ENCODE results near the gene YAP1. TPM values are rescaled to one million over a fixed set of nuclear protein-coding genes. Genes with fewer than 3 reads are reported as not detected.

The YAP1 gene
- total RNA-seq, 1 donor: 174 TPM

- H3K36me3 ChIP-seq (ENCODE audit: insufficient read depth, low read length): peaks cover 4% of the 10 kb centered on the region
- H2AFZ ChIP-seq (ENCODE audit: low read length): no peak overlapping the region
- no peak for TF ChIP-seq CTCF (IDR thresholded peaks at IDR 0.05; ENCODE audit: extremely low read depth, low read depth, low read length)
- peaks cover 78% of the 10 kb centered on the region for H3K79me2 ChIP-seq (ENCODE audit: insufficient read depth, low read length)
- H3K27ac ChIP-seq (ENCODE audit: low read depth, low read length): no peak overlapping the region
- H3K27me3 ChIP-seq (ENCODE audit: insufficient read depth, low read length): no peaks in the 10 kb centered on the region
- DNase-seq (ENCODE audit: insufficient read length, low spot score, missing footprints): peak; percentile 54
- no peaks in the 10 kb centered on the region for H3K9me3 ChIP-seq (ENCODE audit: low read depth, low read length)
- no peaks in the 10 kb centered on the region for H4K20me1 ChIP-seq (ENCODE audit: insufficient read depth, low read length)
- no peak overlapping the region for H3K4me2 ChIP-seq (ENCODE audit: insufficient read depth, low read length)
- no peak overlapping the region for H3K4me3 ChIP-seq (ENCODE audit: insufficient read depth, low read length)
- peaks cover 3% of the 10 kb centered on the region for H3K4me1 ChIP-seq (ENCODE audit: insufficient read depth, low read length)
Observed at GRCh38 chr11:102194257-102194656, 84.0 kb downstream of the YAP1 start.

GRCh38 chr11:102194990-102195389 lies 84.7 kb downstream of the YAP1 start:
- peaks cover 3% of the 10 kb centered on the region for H3K4me1 ChIP-seq (ENCODE audit: insufficient read depth, low read length)
- no peak overlapping the region for H3K4me2 ChIP-seq (ENCODE audit: insufficient read depth, low read length)
- no peaks in the 10 kb centered on the region for H4K20me1 ChIP-seq (ENCODE audit: insufficient read depth, low read length)
- H3K9me3 ChIP-seq (ENCODE audit: low read depth, low read length): no peaks in the 10 kb centered on the region
- peaks cover 4% of the 10 kb centered on the region for H3K36me3 ChIP-seq (ENCODE audit: insufficient read depth, low read length)
- H3K79me2 ChIP-seq (ENCODE audit: insufficient read depth, low read length): peaks cover 78% of the 10 kb centered on the region
- TF ChIP-seq CTCF (IDR thresholded peaks at IDR 0.05; ENCODE audit: extremely low read depth, low read depth, low read length): no peak
- no peak overlapping the region for H3K27ac ChIP-seq (ENCODE audit: low read depth, low read length)
- H3K27me3 ChIP-seq (ENCODE audit: insufficient read depth, low read length): no peaks in the 10 kb centered on the region
- H3K4me3 ChIP-seq (ENCODE audit: insufficient read depth, low read length): no peak overlapping the region
- no peak for DNase-seq (ENCODE audit: insufficient read length, low spot score, missing footprints)
- no peak overlapping the region for H2AFZ ChIP-seq (ENCODE audit: low read length)

- Histone ChIP-seq H3K4me3 (ENCODE audit: insufficient read depth, low read length) (no peak overlapping the region), H2AFZ (ENCODE audit: low read length) (no peak overlapping the region), H3K27me3 (ENCODE audit: insufficient read depth, low read length) (no peaks in the 10 kb centered on the region), H3K36me3 (ENCODE audit: insufficient read depth, low read length) (peaks cover 4% of the 10 kb centered on the region), H4K20me1 (ENCODE audit: insufficient read depth, low read length) (no peaks in the 10 kb centered on the region), H3K79me2 (ENCODE audit: insufficient read depth, low read length) (peaks cover 80% of the 10 kb centered on the region), H3K9me3 (ENCODE audit: low read depth, low read length) (no peaks in the 10 kb centered on the region), H3K4me2 (ENCODE audit: insufficient read depth, low read length) (no peak overlapping the region), H3K27ac (ENCODE audit: low read depth, low read length) (no peak overlapping the region), H3K4me1 (ENCODE audit: insufficient read depth, low read length) (peaks cover 3% of the 10 kb centered on the region)
- DNase-seq (ENCODE audit: insufficient read length, low spot score, missing footprints): no peak
- TF ChIP-seq CTCF (IDR thresholded peaks at IDR 0.05; ENCODE audit: extremely low read depth, low read depth, low read length): no peak
Observed at GRCh38 chr11:102196351-102196750, 86.1 kb downstream of the YAP1 start.

- H3K4me3 ChIP-seq (ENCODE audit: insufficient read depth, low read length): no peak overlapping the region
- no peak for TF ChIP-seq CTCF (IDR thresholded peaks at IDR 0.05; ENCODE audit: extremely low read depth, low read depth, low read length)
- no peaks in the 10 kb centered on the region for H3K27me3 ChIP-seq (ENCODE audit: insufficient read depth, low read length)
- H3K9me3 ChIP-seq (ENCODE audit: low read depth, low read length): no peaks in the 10 kb centered on the region
- no peak overlapping the region for H3K4me2 ChIP-seq (ENCODE audit: insufficient read depth, low read length)
- no peak for DNase-seq (ENCODE audit: insufficient read length, low spot score, missing footprints)
- H3K27ac ChIP-seq (ENCODE audit: low read depth, low read length): no peak overlapping the region
- no peaks in the 10 kb centered on the region for H4K20me1 ChIP-seq (ENCODE audit: insufficient read depth, low read length)
- H3K79me2 ChIP-seq (ENCODE audit: insufficient read depth, low read length): peaks cover 80% of the 10 kb centered on the region
- H3K36me3 ChIP-seq (ENCODE audit: insufficient read depth, low read length): peaks cover 4% of the 10 kb centered on the region
- no peak overlapping the region for H2AFZ ChIP-seq (ENCODE audit: low read length)
- H3K4me1 ChIP-seq (ENCODE audit: insufficient read depth, low read length): peaks cover 3% of the 10 kb centered on the region
Observed at GRCh38 chr11:102196816-102197215, 86.6 kb downstream of the YAP1 start.

Measured in osteoblast (primary cell).